ENCODE results near the gene TIGAR.

The TIGAR gene

GRCh38 chr12:4274396-4275015, 46.5 kb upstream of the TIGAR start:
- Mint-ChIP-seq H3K36me3 (ENCODE audit: low read depth) (peaks cover 33% of the 10 kb centered on the region), H3K9me3 (no peaks in the 10 kb centered on the region), H3K4me3 (peak overlapping the region; percentile 91 to 98 (median 96)), H3K27me3 (ENCODE audit: low read depth) (peaks cover 12% of the 10 kb centered on the region), H3K4me1 (peaks cover 41% of the 10 kb centered on the region), H3K27ac (peak overlapping the region; percentile 80 to 99 (median 97))
- TF ChIP-seq, protein P1, sequence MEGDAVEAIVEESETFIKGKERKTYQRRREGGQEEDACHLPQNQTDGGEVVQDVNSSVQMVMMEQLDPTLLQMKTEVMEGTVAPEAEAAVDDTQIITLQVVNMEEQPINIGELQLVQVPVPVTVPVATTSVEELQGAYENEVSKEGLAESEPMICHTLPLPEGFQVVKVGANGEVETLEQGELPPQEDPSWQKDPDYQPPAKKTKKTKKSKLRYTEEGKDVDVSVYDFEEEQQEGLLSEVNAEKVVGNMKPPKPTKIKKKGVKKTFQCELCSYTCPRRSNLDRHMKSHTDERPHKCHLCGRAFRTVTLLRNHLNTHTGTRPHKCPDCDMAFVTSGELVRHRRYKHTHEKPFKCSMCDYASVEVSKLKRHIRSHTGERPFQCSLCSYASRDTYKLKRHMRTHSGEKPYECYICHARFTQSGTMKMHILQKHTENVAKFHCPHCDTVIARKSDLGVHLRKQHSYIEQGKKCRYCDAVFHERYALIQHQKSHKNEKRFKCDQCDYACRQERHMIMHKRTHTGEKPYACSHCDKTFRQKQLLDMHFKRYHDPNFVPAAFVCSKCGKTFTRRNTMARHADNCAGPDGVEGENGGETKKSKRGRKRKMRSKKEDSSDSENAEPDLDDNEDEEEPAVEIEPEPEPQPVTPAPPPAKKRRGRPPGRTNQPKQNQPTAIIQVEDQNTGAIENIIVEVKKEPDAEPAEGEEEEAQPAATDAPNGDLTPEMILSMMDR (IDR thresholded peaks at IDR 0.05; ENCODE audit: unreplicated experiment in 3 of 3), result no peak

GRCh38 chr12:4275016-4275869, 45.8 kb upstream of the TIGAR start:
- H3K36me3 Mint-ChIP-seq (ENCODE audit: low read depth), result peaks cover 38% of the 10 kb centered on the region
- TF ChIP-seq, protein P1 (IDR thresholded peaks at IDR 0.05; ENCODE audit: unreplicated experiment in 3 of 3), result no peak
- H3K27me3 Mint-ChIP-seq (ENCODE audit: low read depth), result peaks cover 8% of the 10 kb centered on the region
- peaks cover 49% of the 10 kb centered on the region for H3K4me1 Mint-ChIP-seq
- H3K9me3 Mint-ChIP-seq, result no peaks in the 10 kb centered on the region
- H3K27ac Mint-ChIP-seq, result peak overlapping the region; percentile 80 to 99 (median 97)
- peak overlapping the region; percentile 91 to 98 (median 96) for H3K4me3 Mint-ChIP-seq

GRCh38 chr12:4275870-4276301, 45.1 kb upstream of the TIGAR start:
- peaks cover 51% of the 10 kb centered on the region for H3K4me1 Mint-ChIP-seq
- H3K27ac Mint-ChIP-seq, result peak overlapping the region; percentile 80 to 99 (median 97)
- peak overlapping the region; percentile 91 to 98 (median 96) for H3K4me3 Mint-ChIP-seq
- peaks cover 44% of the 10 kb centered on the region for H3K36me3 Mint-ChIP-seq (ENCODE audit: low read depth)
- H3K9me3 Mint-ChIP-seq, result no peaks in the 10 kb centered on the region
- peaks cover 4% of the 10 kb centered on the region for H3K27me3 Mint-ChIP-seq (ENCODE audit: low read depth)
- TF ChIP-seq, protein P1 (IDR thresholded peaks at IDR 0.05; ENCODE audit: unreplicated experiment in 3 of 3), result no peak

DNA sequence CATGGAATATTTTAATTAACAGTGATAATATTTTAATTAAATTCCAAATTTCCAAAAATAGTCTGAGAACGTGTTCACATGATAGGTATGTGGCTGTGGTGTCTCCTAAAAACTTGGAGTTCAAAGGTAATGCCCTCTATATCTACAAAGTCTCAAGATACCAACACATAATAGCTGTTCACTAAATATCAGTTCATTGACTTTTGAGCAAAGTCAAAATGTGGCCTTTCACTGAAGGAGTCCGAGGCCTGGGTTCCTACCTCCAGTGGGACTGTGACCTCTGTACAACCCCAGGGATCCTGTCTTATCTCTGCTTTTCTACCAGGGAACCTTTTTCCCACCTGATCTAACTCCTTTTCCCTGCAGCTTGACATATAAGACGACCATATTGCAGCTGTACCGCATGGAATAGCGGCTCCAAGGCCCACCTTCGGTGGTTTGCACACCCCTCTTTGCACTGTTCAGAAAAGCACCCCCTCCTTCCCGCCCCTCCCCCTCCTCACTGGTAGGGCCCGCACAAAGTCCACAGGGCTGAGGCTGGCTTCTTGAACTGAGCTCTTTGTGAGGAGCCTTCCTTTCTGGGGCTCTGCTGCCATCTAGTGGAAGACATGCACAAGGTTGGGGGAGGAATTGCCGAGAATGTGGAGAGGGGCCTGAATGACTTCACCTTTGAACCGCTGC, 44.3 kb upstream of the TIGAR start:
- Mint-ChIP-seq H3K27me3 (ENCODE audit: low read depth) (peaks cover 3% of the 10 kb centered on the region), H3K4me3 (peak overlapping the region; percentile 91 to 98 (median 96)), H3K27ac (peak overlapping the region; percentile 80 to 99 (median 97)), H3K36me3 (ENCODE audit: low read depth) (peaks cover 52% of the 10 kb centered on the region), H3K4me1 (peaks cover 49% of the 10 kb centered on the region), H3K9me3 (no peaks in the 10 kb centered on the region)
- TF ChIP-seq, protein P1 (IDR thresholded peaks at IDR 0.05; ENCODE audit: unreplicated experiment in 3 of 3), result peak; percentile 85 to 89 (median 89)

GRCh38 chr12:4277205-4277543, 43.8 kb upstream of the TIGAR start:
- no peaks in the 10 kb centered on the region for H3K9me3 Mint-ChIP-seq
- H3K4me1 Mint-ChIP-seq, result peaks cover 50% of the 10 kb centered on the region
- peak overlapping the region; percentile 91 to 98 (median 96) for H3K4me3 Mint-ChIP-seq
- H3K27me3 Mint-ChIP-seq (ENCODE audit: low read depth), result peaks cover 3% of the 10 kb centered on the region
- TF ChIP-seq, protein P1 (IDR thresholded peaks at IDR 0.05; ENCODE audit: unreplicated experiment in 3 of 3), result peak in 1 of 3 experiments; percentile 10
- peak overlapping the region; percentile 80 to 97 (median 80) for H3K27ac Mint-ChIP-seq
- H3K36me3 Mint-ChIP-seq (ENCODE audit: low read depth), result peaks cover 54% of the 10 kb centered on the region
